HG02870 (cell line): ENCODE data around the gene RAX2.
"Not testable (repeated sequence)": the region's sequence is repeated elsewhere in the genome, so short reads cannot be mapped to it uniquely, and the experiment has no call there.

ENCODE experiments used
- ATAC-seq: cut with Tn5 transposase; IDR thresholded peaks from one replicate; pipeline ENCODE4 v1.9.1; 2021; ENCODE audit warnings: mild to moderate bottlenecking, moderate library complexity; ENCODE audit not compliant: unreplicated experiment

The RAX2 gene

DNA sequence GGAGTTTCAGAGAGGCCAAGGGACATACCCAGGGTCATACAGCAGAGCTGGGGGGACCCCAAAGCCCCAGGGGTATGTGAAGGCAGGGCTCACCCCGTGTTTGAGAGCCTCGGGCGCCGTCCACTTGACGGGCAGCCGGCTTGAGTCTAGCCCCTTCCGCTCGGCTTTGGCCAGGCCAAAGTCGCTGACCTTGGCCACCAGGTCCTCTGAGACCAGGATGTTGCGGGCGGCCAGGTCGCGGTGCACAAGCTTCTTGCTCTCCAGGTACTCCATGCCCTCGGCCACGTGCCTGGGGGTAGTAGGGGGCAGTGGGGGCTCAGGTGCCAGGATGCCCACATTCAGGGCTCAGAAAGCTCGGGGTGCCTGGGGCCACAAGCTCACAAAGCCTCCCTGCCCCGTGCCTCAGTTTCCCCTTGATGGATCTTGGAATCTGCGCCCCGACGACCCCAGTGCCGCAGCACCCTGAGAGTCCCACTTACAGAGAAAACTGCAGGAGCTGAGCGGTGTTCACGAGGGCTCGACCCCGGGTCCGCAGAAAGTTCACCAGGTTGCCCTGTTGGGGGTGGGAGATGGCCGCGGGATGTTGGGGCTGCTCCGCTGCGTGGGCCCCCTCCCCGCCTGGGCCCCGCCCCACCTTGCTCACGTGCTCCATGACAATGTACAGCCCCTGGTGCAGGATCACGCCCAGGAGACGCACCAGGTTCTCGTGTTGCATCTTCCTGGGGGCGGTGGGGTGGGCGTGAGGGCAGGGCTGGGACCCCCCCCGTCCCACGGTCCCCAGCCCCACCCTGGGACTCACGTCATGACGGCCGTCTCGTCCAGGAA is 7.1 kb upstream of the RAX2 start:
- no peak for ATAC-seq

GRCh38 chr19:3778104-3778867 is 6.3 kb upstream of the RAX2 start:
- no peak for ATAC-seq

DNA sequence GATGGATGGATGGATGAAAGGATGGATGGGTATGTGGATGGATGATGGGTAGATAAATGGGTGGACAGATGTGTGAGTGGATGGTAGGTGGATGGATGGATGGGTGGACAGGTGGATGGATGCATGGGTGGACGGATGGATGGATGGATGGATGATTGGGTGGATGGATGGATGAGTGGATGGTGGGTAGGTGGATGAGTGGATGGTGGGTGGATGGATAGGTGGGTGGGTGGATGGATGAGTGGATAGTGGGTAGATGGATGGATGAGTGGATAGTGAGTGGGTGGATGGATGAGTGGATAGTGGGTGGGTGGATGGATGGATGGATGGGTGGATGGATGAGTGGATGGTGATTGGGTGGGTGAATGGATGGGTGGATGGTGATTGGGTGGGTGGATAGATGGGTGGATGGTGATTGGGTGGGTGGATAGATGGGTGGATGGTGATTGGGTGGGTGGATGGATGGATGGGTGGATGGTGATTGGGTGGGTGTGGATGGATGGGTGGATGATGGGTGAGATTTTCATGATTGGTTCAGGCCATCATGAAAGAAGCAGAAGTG is 4.5 kb upstream of the RAX2 start:
- no peak for ATAC-seq

- ATAC-seq, result no peak
Measured at GRCh38 chr19:3775831-3776230, 3.8 kb upstream of the RAX2 start.

DNA sequence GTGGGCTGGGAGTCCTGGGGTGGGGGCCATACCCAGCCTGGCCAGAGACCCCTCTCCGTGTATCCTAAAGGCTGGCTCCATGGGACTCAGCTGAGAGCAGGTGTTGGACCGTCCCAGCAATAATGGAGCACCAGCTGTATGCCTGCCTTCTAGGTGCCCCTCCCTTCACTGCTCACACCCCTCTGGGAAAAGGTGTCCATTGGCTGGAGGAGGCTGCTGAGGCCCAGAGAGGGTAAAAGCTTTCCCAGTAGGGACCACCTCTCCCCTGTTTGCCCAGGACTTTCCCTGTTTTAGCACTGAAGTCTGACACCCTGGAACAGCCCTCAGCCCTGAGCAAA is 3.3 kb upstream of the RAX2 start:
- no peak for ATAC-seq

- ATAC-seq, result no peak
Measured at GRCh38 chr19:3774621-3775373, 2.8 kb upstream of the RAX2 start.

DNA sequence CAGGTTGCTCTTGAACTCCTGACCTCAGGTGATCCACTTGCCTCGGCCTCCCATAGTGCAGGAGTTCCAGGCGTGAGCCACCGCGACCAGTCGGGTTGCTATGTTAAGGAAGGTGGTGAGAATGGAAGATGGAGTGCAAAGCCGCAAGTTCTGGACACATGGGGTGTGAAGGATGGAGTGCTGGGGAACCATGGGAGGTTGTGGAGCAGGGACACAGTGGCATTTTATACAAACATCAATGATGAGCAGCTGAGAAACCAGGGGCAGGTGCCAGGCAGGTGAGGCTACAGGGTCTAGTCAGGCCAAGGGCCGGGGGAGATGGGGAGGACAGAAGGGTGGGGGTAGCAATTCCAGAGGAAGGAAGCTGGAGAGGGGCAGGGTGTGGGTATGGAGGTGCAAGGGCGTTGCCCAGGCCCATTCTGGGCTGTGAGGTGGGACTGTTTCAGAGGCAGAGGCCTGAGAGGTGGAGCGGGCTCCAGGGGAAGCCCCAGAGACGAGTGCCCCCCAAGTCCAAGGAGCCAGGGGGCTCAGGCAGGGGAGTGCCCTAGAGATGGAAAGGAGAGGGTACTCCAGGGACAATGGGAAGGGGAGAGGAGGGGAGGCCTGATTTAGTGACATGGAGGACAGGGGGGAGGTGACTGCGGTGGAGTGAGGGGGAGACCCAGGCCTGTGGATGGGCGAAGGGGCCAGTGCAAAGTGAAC is 1.9 kb upstream of the RAX2 start:
- ATAC-seq, result no peak

DNA sequence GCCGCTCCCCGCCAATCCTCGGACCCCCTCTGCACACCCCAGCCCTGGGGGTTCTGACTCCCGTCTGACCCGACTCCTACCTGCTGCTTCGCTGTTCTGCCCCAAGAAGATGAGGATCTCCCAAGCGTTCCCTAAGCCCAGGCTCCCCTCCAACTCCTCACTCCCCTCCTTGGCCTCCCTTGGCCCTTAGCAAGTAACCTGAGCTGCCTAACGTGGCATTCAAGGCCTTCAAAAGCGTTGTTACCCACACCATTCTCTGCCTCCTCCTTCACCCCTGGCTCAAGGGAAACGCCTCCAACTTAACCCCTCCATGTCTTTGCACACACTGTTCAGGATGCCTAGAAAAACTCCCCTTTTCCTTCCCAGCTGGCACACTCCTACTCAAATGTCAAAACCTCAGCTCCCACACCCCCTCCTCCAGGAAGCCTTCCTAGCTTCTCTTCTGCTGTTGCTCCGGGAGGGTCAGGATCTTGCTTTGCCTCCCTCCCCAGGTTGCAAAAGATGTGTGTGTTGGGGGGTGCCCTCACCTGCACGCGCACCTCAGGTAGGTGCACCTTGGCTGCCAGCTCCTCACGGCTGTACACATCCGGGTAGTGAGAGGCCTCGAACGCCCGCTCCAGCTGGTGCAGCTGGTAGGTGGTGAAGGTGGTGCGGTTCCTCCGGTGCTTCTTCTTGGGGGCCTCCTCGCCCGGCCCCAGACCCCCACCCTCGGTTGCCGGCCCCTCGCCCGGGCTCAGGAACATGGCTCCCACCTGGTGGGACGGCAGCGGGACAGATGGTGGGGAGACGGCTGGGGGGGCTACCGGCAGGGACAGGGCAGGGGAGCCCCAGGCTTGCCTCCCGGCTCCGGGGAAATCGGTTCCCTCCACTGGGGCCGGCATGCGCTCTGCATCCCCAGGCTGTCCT is 775 bp downstream of the RAX2 start:
- no peak for ATAC-seq

DNA sequence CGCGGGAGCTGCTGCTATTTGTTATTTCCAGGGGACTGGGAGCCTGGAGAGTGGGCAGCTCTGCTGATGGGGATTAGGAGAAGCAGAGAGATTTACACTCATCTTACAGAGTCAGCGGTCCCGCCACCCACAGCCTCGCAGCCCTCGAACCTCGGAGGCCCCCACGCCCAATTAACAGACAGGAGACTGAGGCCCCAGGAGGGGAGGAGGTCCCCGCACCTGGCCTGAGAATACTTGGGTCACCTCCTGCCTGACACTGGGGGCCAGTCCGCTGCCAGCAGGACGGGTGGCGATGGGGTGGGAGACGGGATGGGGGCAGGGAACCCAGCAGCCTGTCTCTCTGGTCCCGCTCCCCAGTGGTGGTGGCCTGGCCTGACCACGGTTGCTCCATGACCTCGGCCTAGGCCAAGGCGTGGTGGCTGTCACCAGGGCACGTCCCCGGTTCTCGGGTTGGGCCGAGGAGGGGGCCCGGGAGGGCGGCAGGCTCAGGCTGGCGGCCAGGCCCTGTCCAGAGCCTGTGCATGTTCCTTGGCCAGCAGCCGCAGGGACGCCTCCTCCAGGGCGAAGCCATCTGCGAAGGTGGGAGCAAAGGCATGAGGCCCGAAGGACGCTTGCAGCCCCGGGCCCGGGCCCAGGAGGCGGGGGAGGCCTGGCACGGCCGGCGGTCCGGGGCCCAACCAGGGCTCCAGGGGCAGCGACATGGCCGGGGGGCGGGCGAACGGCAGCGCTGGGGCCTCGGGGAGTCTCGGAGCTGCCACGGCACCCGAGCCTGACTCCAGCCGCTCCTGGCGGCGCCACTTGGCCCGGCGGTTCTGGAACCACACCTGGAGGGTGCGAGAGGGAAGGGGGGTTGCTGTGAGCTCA is 1.7 kb downstream of the RAX2 start:
- ATAC-seq, result no peak

GRCh38 chr19:3769494-3769893 is 2.5 kb downstream of the RAX2 start:
- ATAC-seq, result no peak

DNA sequence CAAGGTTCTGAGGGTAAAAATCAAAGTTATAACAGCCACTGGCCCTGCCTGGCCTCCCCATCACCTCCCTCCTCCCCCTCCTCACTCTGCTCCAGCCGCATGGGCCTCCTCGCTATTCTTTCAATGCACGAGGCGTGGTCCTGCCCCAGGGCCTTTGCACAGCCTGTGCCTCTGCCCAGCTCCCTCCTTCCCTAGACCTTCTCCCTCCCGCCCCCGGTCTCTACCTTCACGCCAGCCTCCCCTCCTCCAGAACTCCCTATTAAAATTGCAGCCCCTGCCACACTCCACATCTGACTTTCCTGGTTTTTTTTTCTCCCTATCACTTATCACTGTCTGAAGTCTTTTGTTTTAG is 3.3 kb downstream of the RAX2 start:
- ATAC-seq, result no peak

GRCh38 chr19:3768015-3768747 is 3.8 kb downstream of the RAX2 start:
- no peak for ATAC-seq

DNA sequence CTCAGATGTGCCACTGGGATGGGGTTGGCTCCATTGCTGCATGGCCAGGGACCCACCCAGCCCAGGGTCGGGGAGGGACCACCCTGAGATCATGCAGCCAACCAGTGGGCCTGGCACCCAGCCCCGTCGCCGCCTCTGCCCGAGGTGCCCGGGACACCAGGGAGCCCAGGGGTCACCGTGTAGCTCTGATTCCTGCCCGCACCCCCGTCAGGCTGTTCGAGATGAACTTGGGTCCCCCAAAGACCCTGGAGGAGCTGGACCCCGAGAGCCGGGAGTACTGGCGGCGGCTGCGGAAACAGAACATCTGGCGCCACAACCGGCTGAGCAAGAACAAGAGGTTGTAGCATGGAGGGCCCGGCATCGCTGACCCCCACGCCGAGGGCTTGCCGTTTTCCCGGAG is 5.0 kb downstream of the RAX2 start:
- no peak for ATAC-seq

DNA sequence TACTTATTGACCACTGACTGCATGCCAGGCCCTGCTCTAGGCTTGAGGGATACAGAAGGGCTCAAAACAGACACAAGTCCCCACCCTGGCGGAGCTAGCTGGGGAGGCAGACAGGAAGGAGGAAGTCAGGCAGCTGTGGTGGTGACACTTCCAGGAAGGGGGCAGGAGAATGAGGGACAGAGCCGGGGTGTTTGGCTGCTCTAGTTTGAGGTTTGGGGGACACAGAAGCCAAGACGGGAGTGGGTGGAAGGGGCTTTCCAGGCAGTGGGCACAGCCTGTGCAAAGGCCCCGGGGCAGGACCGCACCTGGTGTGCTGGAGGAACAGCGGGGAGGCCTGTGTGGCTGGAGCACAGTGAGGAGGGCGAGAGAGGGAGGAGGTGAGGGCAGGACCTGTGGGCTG is 5.5 kb downstream of the RAX2 start:
- ATAC-seq, result no peak

DNA sequence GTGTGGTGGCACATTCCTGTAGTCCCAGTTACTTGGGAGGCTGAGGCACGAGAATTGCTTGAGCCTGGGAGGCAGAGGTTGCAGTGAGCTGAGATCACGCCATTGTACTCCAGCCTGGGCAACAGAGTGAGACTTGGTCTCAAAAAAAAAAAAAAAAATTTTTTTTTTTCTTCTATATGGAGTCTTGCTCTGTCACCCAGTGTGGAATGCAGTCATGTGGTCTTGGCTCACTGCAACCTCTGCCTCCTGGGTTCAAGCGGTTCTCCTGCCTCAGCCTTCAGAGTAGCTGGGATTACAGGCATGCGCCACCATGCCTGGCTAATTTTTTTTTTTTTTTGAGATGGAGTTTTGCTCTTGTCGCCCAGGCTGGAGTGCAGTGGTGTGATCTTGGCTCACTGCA is 6.3 kb downstream of the RAX2 start:
- not testable (repeated sequence) for ATAC-seq

DNA sequence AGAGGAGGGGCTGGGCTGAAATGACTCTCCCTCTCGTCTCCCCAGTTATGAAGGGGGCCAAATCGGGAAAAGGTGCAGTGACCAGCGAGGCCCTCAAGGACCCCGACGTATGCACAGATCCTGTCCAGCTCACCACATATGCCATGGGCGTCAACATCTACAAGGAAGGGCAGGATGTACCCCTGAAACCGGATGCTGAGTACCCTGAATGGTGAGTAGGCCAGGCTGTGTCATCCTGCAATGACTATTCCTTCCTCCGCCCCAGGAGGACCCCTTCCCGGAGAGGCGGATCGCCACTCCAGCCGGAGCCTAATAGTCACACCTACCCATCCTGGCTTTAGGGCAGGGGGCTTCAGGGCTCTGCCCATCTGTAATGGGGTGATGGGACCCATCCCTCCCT is 6.9 kb downstream of the RAX2 start:
- no peak for ATAC-seq

- ATAC-seq, result peak; percentile 72
Measured at GRCh38 chr19:3762501-3763459, 9.2 kb downstream of the RAX2 start, which contains the start of gene MRPL54. MRPL54 (plus strand) TSS chr19:3762682; CDS start chr19:3762701, 19 bp downstream.
